Mucosa of stomach (tissue), 1 donor: ENCODE data around the gene NINL.
"Not testable (repeated sequence)": the region's sequence is repeated elsewhere in the genome, so short reads cannot be mapped to it uniquely, and the experiment has no call there.

Experiments
- H3K27me3 ChIP-seq: one replicate; pipeline ENCODE4 v1.7.0; 2013; ENCODE audit warnings: mild to moderate bottlenecking, low read length; ENCODE audit not compliant: control insufficient read depth, insufficient read depth
- H3K36me3 ChIP-seq: one replicate; pipeline ENCODE4 v1.7.0; 2013; ENCODE audit warnings: low read length; ENCODE audit not compliant: control insufficient read depth, insufficient read depth
- H3K4me1 ChIP-seq: one replicate; pipeline ENCODE4 v1.7.0; 2013; ENCODE audit warnings: mild to moderate bottlenecking, low read length; ENCODE audit not compliant: control insufficient read depth, insufficient read depth
- H3K4me3 ChIP-seq: one replicate; pipeline ENCODE4 v1.7.0; 2013; ENCODE audit warnings: low read length
- H3K9ac ChIP-seq: one replicate; pipeline ENCODE4 v1.7.0; 2013; ENCODE audit warnings: mild to moderate bottlenecking, low read length, moderate library complexity
- H3K9me3 ChIP-seq: one replicate; pipeline ENCODE4 v1.7.0; 2013; ENCODE audit warnings: mild to moderate bottlenecking, low read length, moderate library complexity; ENCODE audit not compliant: control insufficient read depth
- donor health status: Pancreatic carcinoma.

NINL gene

GRCh38 chr20:25619514-25619913 is 34.2 kb upstream of the NINL start:
- H3K4me3 ChIP-seq, result no peak overlapping the region
- H3K9me3 ChIP-seq, result no peaks in the 10 kb centered on the region
- no peaks in the 10 kb centered on the region for H3K27me3 ChIP-seq
- peaks cover 7% of the 10 kb centered on the region for H3K4me1 ChIP-seq
- no peak overlapping the region for H3K9ac ChIP-seq
- H3K36me3 ChIP-seq, result no peaks in the 10 kb centered on the region

- no peaks in the 10 kb centered on the region for H3K9me3 ChIP-seq
- no peaks in the 10 kb centered on the region for H3K36me3 ChIP-seq
- H3K9ac ChIP-seq, result no peak overlapping the region
- no peaks in the 10 kb centered on the region for H3K4me1 ChIP-seq
- H3K27me3 ChIP-seq, result no peaks in the 10 kb centered on the region
- H3K4me3 ChIP-seq, result no peak overlapping the region
Measured at GRCh38 chr20:25608774-25609173, 23.4 kb upstream of the NINL start.

- Histone ChIP-seq H3K9ac (no peak overlapping the region), H3K4me1 (no peaks in the 10 kb centered on the region), H3K4me3 (no peak overlapping the region), H3K27me3 (no peaks in the 10 kb centered on the region), H3K9me3 (no peaks in the 10 kb centered on the region), H3K36me3 (no peaks in the 10 kb centered on the region)
Measured at GRCh38 chr20:25606094-25606695, 20.9 kb upstream of the NINL start.

GRCh38 chr20:25605148-25605547 is 19.8 kb upstream of the NINL start:
- H3K27me3 ChIP-seq, result no peaks in the 10 kb centered on the region
- H3K36me3 ChIP-seq, result no peaks in the 10 kb centered on the region
- no peaks in the 10 kb centered on the region for H3K9me3 ChIP-seq
- H3K4me3 ChIP-seq, result no peak overlapping the region
- H3K9ac ChIP-seq, result no peak overlapping the region
- no peaks in the 10 kb centered on the region for H3K4me1 ChIP-seq

- H3K4me3 ChIP-seq, result no peak overlapping the region
- H3K4me1 ChIP-seq, result no peaks in the 10 kb centered on the region
- H3K36me3 ChIP-seq, result no peaks in the 10 kb centered on the region
- no peaks in the 10 kb centered on the region for H3K9me3 ChIP-seq
- H3K27me3 ChIP-seq, result no peaks in the 10 kb centered on the region
- no peak overlapping the region for H3K9ac ChIP-seq
Measured at GRCh38 chr20:25604611-25605010, 19.3 kb upstream of the NINL start.

GRCh38 chr20:25602914-25603309 is 17.6 kb upstream of the NINL start:
- H3K9me3 ChIP-seq, H3K4me1 ChIP-seq, H3K27me3 ChIP-seq, H3K9ac ChIP-seq, H3K36me3 ChIP-seq, H3K4me3 ChIP-seq: not testable (repeated sequence)

GRCh38 chr20:25602191-25602913 is 17.0 kb upstream of the NINL start:
- H3K9me3 ChIP-seq, H3K36me3 ChIP-seq, H3K4me3 ChIP-seq, H3K27me3 ChIP-seq, H3K4me1 ChIP-seq, H3K9ac ChIP-seq: not testable (repeated sequence)

- H3K36me3 ChIP-seq, result no peaks in the 10 kb centered on the region
- H3K9ac ChIP-seq, result no peak overlapping the region
Measured at GRCh38 chr20:25601659-25602058, 16.3 kb upstream of the NINL start.

GRCh38 chr20:25600632-25601031 is 15.3 kb upstream of the NINL start:
- Histone ChIP-seq H3K27me3 (no peaks in the 10 kb centered on the region), H3K36me3 (no peaks in the 10 kb centered on the region), H3K4me3 (no peak overlapping the region), H3K9me3 (no peaks in the 10 kb centered on the region), H3K9ac (no peak overlapping the region), H3K4me1 (no peaks in the 10 kb centered on the region)

More at GRCh38 chr20:25601659-25602058, 16.3 kb upstream of the NINL start:
- Histone ChIP-seq H3K4me1 (no peaks in the 10 kb centered on the region), H3K27me3 (no peaks in the 10 kb centered on the region), H3K9me3 (no peaks in the 10 kb centered on the region), H3K4me3 (no peak overlapping the region)

GRCh38 chr20:25592135-25592852 is 7.0 kb upstream of the NINL start:
- Histone ChIP-seq H3K9me3 (no peaks in the 10 kb centered on the region), H3K9ac (no peak overlapping the region), H3K27me3 (no peaks in the 10 kb centered on the region), H3K4me1 (no peaks in the 10 kb centered on the region), H3K4me3 (no peak overlapping the region), H3K36me3 (no peaks in the 10 kb centered on the region)

- H3K36me3 ChIP-seq, H3K9me3 ChIP-seq: not testable (repeated sequence)
Measured at GRCh38 chr20:25590778-25591177, 5.4 kb upstream of the NINL start.

GRCh38 chr20:25588491-25588890 is 3.2 kb upstream of the NINL start:
- Histone ChIP-seq H3K9ac (no peak overlapping the region), H3K4me1 (peaks cover 7% of the 10 kb centered on the region), H3K9me3 (no peaks in the 10 kb centered on the region), H3K27me3 (no peaks in the 10 kb centered on the region), H3K36me3 (no peaks in the 10 kb centered on the region), H3K4me3 (no peak overlapping the region)

More at GRCh38 chr20:25590778-25591177, 5.4 kb upstream of the NINL start:
- H3K9ac ChIP-seq, H3K4me1 ChIP-seq, H3K4me3 ChIP-seq, H3K27me3 ChIP-seq: not testable (repeated sequence)
